Ishikawa (cell line): ENCODE measurements around the gene CLDN15.

Experiments used
- CEBPB ChIP-seq: IDR thresholded peaks from 2 replicates; pipeline ENCODE4 v1.6.1; 2012
- CREB1 ChIP-seq: IDR thresholded peaks from 2 replicates; pipeline ENCODE4 v1.6.1; 2012; ENCODE audit warnings: low read depth
- EGR1 ChIP-seq: IDR thresholded peaks from 2 replicates; pipeline ENCODE4 v1.6.1; 2012
- EP300 ChIP-seq: IDR thresholded peaks from 2 replicates; pipeline ENCODE4 v1.6.1; 2012; ENCODE audit warnings: borderline replicate concordance
- FOXM1 ChIP-seq: IDR thresholded peaks from 2 replicates; pipeline ENCODE4 v1.6.1; 2012; ENCODE audit warnings: low read depth, borderline replicate concordance
- MAX ChIP-seq: IDR thresholded peaks from 2 replicates; pipeline ENCODE4 v1.6.1; 2012
- NFIC ChIP-seq: IDR thresholded peaks from 2 replicates; pipeline ENCODE4 v1.6.1; 2012
- RAD21 ChIP-seq: IDR thresholded peaks from 2 replicates; pipeline ENCODE4 v1.6.1; 2012; ENCODE audit warnings: low read depth
- REST ChIP-seq: IDR thresholded peaks from 2 replicates; pipeline ENCODE4 v1.6.1; 2012; ENCODE audit warnings: low read depth, mild to moderate bottlenecking
- TAF1 ChIP-seq: IDR thresholded peaks from 2 replicates; pipeline ENCODE4 v1.6.1; 2012; ENCODE audit warnings: low read depth, mild to moderate bottlenecking
- TCF12 ChIP-seq: IDR thresholded peaks from 2 replicates; pipeline ENCODE4 v1.6.1; 2012; ENCODE audit warnings: low read depth
- TEAD4 ChIP-seq: IDR thresholded peaks from 2 replicates; pipeline ENCODE4 v1.6.1; 2012
- USF1 ChIP-seq: IDR thresholded peaks from 2 replicates; pipeline ENCODE4 v1.6.1; 2012
- YY1 ChIP-seq: IDR thresholded peaks from 2 replicates; pipeline ENCODE4 v1.6.1; 2012; ENCODE audit warnings: low read depth
- ZBTB7A ChIP-seq: IDR thresholded peaks from 2 replicates; pipeline ENCODE4 v1.6.1; 2012; ENCODE audit warnings: low read depth

Gene CLDN15

GRCh38 chr7:101237206-101238067, at the start of gene CLDN15:
CLDN15 (minus strand) TSS chr7:101237802; CDS start chr7:101237581, 221 bp downstream.
- no peak for TF ChIP-seq MAX

GRCh38 chr7:101287032-101287431, 49.4 kb upstream of the CLDN15 start:
- no peak for TF ChIP-seq NFIC
- no peak for TF ChIP-seq EP300
- TF ChIP-seq CEBPB: no peak
- no peak for TF ChIP-seq FOXM1
- TF ChIP-seq YY1: no peak
- no peak for TF ChIP-seq MAX
- no peak for TF ChIP-seq CREB1
- TF ChIP-seq USF1: no peak
- no peak for TF ChIP-seq REST
- TF ChIP-seq TCF12: no peak
- no peak for TF ChIP-seq EGR1
- TF ChIP-seq TAF1: no peak
- TF ChIP-seq ZBTB7A: no peak
- no peak for TF ChIP-seq RAD21
- TF ChIP-seq TEAD4: no peak

GRCh38 chr7:101285171-101285570, 47.6 kb upstream of the CLDN15 start:
- TF ChIP-seq TEAD4 (no peak), FOXM1 (no peak), CREB1 (no peak), RAD21 (no peak), EP300 (no peak)

GRCh38 chr7:101278461-101279292, 41.1 kb upstream of the CLDN15 start:
- TF ChIP-seq CEBPB: no peak
- TF ChIP-seq YY1: no peak
- no peak for TF ChIP-seq FOXM1
- TF ChIP-seq RAD21: no peak
- no peak for TF ChIP-seq ZBTB7A
- no peak for TF ChIP-seq CREB1
- no peak for TF ChIP-seq REST
- TF ChIP-seq TEAD4: no peak
- no peak for TF ChIP-seq TCF12
- no peak for TF ChIP-seq TAF1

GRCh38 chr7:101277155-101277554, 39.6 kb upstream of the CLDN15 start:
- TF ChIP-seq NFIC: no peak
- TF ChIP-seq CREB1: no peak
- TF ChIP-seq TCF12: no peak
- TF ChIP-seq EP300: no peak
- no peak for TF ChIP-seq EGR1

GRCh38 chr7:101273206-101273605, 35.6 kb upstream of the CLDN15 start:
- TF ChIP-seq TEAD4: no peak
- no peak for TF ChIP-seq MAX
- no peak for TF ChIP-seq ZBTB7A
- no peak for TF ChIP-seq USF1
- no peak for TF ChIP-seq CEBPB
- TF ChIP-seq EP300: no peak
- TF ChIP-seq FOXM1: no peak
- TF ChIP-seq NFIC: no peak
- TF ChIP-seq TAF1: no peak
- TF ChIP-seq YY1: no peak
- no peak for TF ChIP-seq TCF12
- no peak for TF ChIP-seq REST
- TF ChIP-seq EGR1: no peak
- no peak for TF ChIP-seq RAD21
- TF ChIP-seq CREB1: no peak
